ENCODE data around the gene SGK2. TPM values are rescaled to one million over a fixed set of nuclear protein-coding genes. Genes with fewer than 3 reads are reported as not detected.

SGK2 gene
- total RNA-seq (2014; rRNA removed; shearing (Covaris generic)) = not detected in 2 replicates

DNA sequence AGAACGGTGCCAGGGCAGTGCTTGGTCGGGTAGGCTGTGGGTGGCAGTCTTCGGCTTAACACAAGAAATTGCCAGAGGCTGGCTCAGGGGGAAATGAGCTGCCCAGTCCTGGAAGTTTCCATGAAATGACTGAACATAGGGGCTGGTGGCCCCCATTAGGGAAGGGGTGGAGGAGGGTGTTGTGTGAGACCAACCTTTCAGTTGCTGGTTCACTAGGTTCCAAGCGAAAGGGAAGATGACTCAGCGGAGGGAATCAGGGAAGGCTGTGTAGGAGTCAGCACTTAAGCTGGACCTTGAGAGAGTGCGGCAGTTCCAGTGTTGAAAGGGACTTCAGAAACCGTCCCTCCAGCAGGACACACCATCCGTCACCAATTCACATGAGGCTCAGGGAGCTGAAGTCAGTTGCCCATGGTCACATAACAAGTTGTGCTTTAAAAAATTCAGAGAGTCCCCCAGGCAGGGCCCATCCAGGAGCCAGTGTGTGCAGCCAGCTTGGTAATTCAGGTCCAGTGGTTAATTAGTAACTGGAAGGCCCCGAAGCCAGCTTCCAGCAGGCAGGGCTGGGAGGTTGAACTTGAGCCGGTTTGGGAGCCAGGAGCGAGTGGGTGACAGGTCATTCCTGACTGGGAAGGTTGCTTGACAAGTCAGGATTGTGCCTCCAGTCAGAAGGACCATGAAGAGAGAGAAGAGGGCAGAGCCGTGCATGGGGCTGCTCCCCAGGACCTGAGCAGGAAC lies at the start of gene SGK2:
TSS of gene SGK2 (plus strand) at position 616 of the 735 bp plus-strand sequence. CDS start 7,469 bp downstream, outside the sequence.
- Histone ChIP-seq H3K4me3 (no peak within 1 kb of the TSS), H3K9me3 (replicated peaks) (no peaks in the 10 kb centered on the region), H3K36me3 (no peaks in the 10 kb centered on the region), H3K4me1 (replicated peaks) (no peaks in the 10 kb centered on the region), H3K27ac (no peak within 1 kb of the TSS), H3K27me3 (replicated peaks) (no peaks in the 10 kb centered on the region)
- no peak for DNase-seq (ENCODE audit: low read depth in 1 of 2, low spot score in 2 of 2)

DNA sequence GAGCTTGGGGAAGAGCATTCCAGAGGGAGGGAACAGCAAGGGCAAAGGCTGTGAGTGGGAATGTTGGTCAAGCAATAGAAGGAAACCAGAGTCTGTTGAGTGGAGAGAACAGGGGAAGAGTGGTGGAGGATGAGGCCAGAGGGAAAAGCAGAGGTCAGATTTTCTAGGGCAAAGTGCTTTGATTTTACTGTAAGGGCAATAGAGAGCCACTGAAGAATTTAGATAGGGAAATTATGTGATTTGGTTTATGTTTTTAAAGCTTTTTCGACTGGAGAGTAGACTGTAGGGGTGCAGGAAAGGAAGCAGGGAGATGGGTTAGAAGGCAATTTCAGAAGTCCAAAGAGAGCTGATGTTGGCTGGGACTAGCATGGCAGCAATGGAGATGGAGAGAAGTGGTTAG lies 46.9 kb upstream of the SGK2 start:
- Histone ChIP-seq H3K27ac (no peak overlapping the region), H3K36me3 (no peaks in the 10 kb centered on the region), H3K9me3 (replicated peaks) (peaks cover 4% of the 10 kb centered on the region), H3K27me3 (replicated peaks) (peaks cover 20% of the 10 kb centered on the region), H3K4me3 (no peak overlapping the region), H3K4me1 (replicated peaks) (peaks cover 6% of the 10 kb centered on the region)
- no peak for DNase-seq (ENCODE audit: low read depth in 1 of 2, low spot score in 2 of 2)

- H3K4me1 ChIP-seq (replicated peaks) = no peaks in the 10 kb centered on the region
- no peak overlapping the region for H3K4me3 ChIP-seq
- no peaks in the 10 kb centered on the region for H3K36me3 ChIP-seq
- H3K9me3 ChIP-seq (replicated peaks) = no peaks in the 10 kb centered on the region
- no peak overlapping the region for H3K27ac ChIP-seq
- peaks cover 8% of the 10 kb centered on the region for H3K27me3 ChIP-seq (replicated peaks)
- no peak for DNase-seq (ENCODE audit: low read depth in 1 of 2, low spot score in 2 of 2)
Measured at GRCh38 chr20:43513372-43513930, 45.4 kb upstream of the SGK2 start.

DNA sequence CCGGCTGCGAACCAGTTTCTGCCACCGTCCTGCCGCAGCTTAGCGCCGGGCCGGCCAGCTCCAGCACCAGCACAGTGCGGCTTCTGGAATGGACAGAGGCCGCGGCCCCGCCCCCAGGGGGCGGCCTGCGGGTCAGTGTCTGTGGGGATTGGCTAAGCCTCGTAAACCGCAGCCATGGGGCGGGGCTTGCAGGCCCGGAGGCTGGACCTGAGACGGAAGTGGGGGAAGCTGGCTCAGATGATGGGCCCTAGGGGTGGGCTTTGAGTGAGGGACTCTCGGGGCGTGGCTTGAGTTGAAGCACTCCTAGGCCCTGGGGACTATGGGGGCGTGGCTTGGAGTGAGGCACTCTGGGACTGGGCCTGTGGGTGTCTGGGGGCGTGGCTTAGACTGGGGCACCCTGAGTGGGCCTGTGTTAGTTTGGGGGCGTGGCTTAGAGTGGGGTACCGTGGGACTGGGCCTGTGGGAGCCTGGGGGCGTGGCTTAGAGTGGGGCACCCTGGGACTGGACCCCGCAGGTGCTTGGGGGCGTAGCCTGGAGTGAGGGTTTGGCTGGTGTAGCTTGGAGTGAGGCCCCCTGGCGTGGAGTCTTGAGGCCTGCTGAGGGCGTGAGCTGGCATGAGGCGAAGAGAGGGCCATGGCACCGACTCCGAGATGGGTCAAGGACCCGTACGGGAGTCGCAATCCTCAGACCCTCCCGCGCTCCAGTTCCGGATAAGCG lies 44.7 kb upstream of the SGK2 start:
- DNase-seq (ENCODE audit: low read depth in 1 of 2, low spot score in 2 of 2) = no peak
- no peaks in the 10 kb centered on the region for H3K9me3 ChIP-seq (replicated peaks)
- 0 out of 2 replicates have a peak, but pooled peaks cover 3% of the 10 kb centered on the region for H3K27me3 ChIP-seq (replicated peaks)
- no peaks in the 10 kb centered on the region for H3K4me1 ChIP-seq (replicated peaks)
- H3K36me3 ChIP-seq = no peaks in the 10 kb centered on the region
- H3K4me3 ChIP-seq = no peak overlapping the region
- no peak overlapping the region for H3K27ac ChIP-seq

GRCh38 chr20:43514648-43514999 lies 44.2 kb upstream of the SGK2 start:
- Histone ChIP-seq H3K9me3 (replicated peaks) (no peaks in the 10 kb centered on the region), H3K27ac (no peak overlapping the region), H3K36me3 (no peaks in the 10 kb centered on the region), H3K27me3 (replicated peaks) (0 out of 2 replicates have a peak, but pooled peaks cover 3% of the 10 kb centered on the region), H3K4me3 (no peak overlapping the region), H3K4me1 (replicated peaks) (no peaks in the 10 kb centered on the region)
- no peak for DNase-seq (ENCODE audit: low read depth in 1 of 2, low spot score in 2 of 2)

- no peaks in the 10 kb centered on the region for H3K9me3 ChIP-seq (replicated peaks)
- 0 out of 2 replicates have a peak, but pooled peaks cover 3% of the 10 kb centered on the region for H3K27me3 ChIP-seq (replicated peaks)
- DNase-seq (ENCODE audit: low read depth in 1 of 2, low spot score in 2 of 2) = no peak
- H3K4me1 ChIP-seq (replicated peaks) = no peaks in the 10 kb centered on the region
- H3K27ac ChIP-seq = no peak overlapping the region
- H3K4me3 ChIP-seq = no peak overlapping the region
- no peaks in the 10 kb centered on the region for H3K36me3 ChIP-seq
Measured at GRCh38 chr20:43515628-43516027, 43.2 kb upstream of the SGK2 start.

- Histone ChIP-seq H3K27me3 (replicated peaks) (0 out of 2 replicates have a peak, but pooled peaks cover 6% of the 10 kb centered on the region), H3K4me3 (no peak overlapping the region), H3K36me3 (no peaks in the 10 kb centered on the region), H3K9me3 (replicated peaks) (no peaks in the 10 kb centered on the region), H3K27ac (no peak overlapping the region), H3K4me1 (replicated peaks) (no peaks in the 10 kb centered on the region)
- DNase-seq (ENCODE audit: low read depth in 1 of 2, low spot score in 2 of 2) = no peak
Measured at GRCh38 chr20:43516251-43516824, 42.5 kb upstream of the SGK2 start.

GRCh38 chr20:43520074-43520630 lies 38.7 kb upstream of the SGK2 start:
- H3K4me1 ChIP-seq (replicated peaks) = no peaks in the 10 kb centered on the region
- no peak overlapping the region for H3K27ac ChIP-seq
- H3K4me3 ChIP-seq = no peak overlapping the region
- H3K27me3 ChIP-seq (replicated peaks) = 0 out of 2 replicates have a peak, but pooled peaks cover 6% of the 10 kb centered on the region
- DNase-seq (ENCODE audit: low read depth in 1 of 2, low spot score in 2 of 2) = no peak
- H3K9me3 ChIP-seq (replicated peaks) = 0 out of 2 replicates have a peak, but pooled peaks cover 2% of the 10 kb centered on the region
- H3K36me3 ChIP-seq = no peaks in the 10 kb centered on the region

- H3K36me3 ChIP-seq = no peaks in the 10 kb centered on the region
- no peaks in the 10 kb centered on the region for H3K4me1 ChIP-seq (replicated peaks)
- H3K27me3 ChIP-seq (replicated peaks) = 0 out of 2 replicates have a peak, but pooled peaks cover 3% of the 10 kb centered on the region
- H3K4me3 ChIP-seq = no peak overlapping the region
- H3K27ac ChIP-seq = no peak overlapping the region
- 0 out of 2 replicates have a peak, but pooled peaks cover 2% of the 10 kb centered on the region for H3K9me3 ChIP-seq (replicated peaks)
- DNase-seq (ENCODE audit: low read depth in 1 of 2, low spot score in 2 of 2) = no peak
Measured at GRCh38 chr20:43525021-43525420, 33.8 kb upstream of the SGK2 start.

DNA sequence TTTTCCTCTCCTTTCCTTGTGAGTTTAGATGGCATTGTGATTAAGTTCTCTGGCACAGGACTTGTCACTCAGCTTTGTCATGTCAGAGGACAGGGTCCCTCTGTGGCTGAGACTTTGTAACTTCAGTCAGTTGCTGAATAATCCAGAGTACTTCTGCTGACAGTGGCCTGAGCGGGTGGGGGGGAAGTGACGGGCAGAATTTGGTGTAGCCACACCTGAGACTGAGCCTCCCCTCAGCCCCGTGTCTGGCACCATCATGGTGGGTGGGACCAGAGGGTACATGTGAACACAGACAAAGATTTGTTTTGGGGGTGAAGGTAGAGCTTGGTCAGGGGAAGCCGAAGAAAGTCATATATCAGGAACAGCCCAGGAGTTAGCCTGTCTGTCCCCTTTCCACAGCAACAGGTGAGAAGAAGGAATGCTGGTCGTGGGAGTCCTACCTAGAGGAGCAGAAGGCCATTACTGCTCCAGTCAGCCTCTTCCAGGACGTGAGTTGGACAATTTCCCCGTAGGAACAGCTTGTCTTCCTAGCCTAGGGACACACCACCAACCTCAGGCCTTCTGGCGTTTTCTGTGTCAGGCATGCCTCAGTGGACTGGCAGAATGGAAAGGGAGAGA lies 30.5 kb upstream of the SGK2 start:
- H3K27me3 ChIP-seq (replicated peaks) = no peaks in the 10 kb centered on the region
- no peak for DNase-seq (ENCODE audit: low read depth in 1 of 2, low spot score in 2 of 2)

GRCh38 chr20:43529051-43529450 lies 29.8 kb upstream of the SGK2 start:
- DNase-seq (ENCODE audit: low read depth in 1 of 2, low spot score in 2 of 2) = no peak

More for the DNA sequence above, 30.5 kb upstream of the SGK2 start:
- Histone ChIP-seq H3K27ac (no peak overlapping the region), H3K4me3 (no peak overlapping the region), H3K4me1 (replicated peaks) (no peaks in the 10 kb centered on the region), H3K36me3 (no peaks in the 10 kb centered on the region), H3K9me3 (replicated peaks) (0 out of 2 replicates have a peak, but pooled peaks cover 2% of the 10 kb centered on the region)

GRCh38 chr20:43529457-43530153 lies 29.2 kb upstream of the SGK2 start:
- no peak overlapping the region for H3K4me3 ChIP-seq
- no peaks in the 10 kb centered on the region for H3K36me3 ChIP-seq
- H3K4me1 ChIP-seq (replicated peaks) = no peaks in the 10 kb centered on the region
- no peak for DNase-seq (ENCODE audit: low read depth in 1 of 2, low spot score in 2 of 2)
- no peaks in the 10 kb centered on the region for H3K27me3 ChIP-seq (replicated peaks)
- no peak overlapping the region for H3K27ac ChIP-seq
- H3K9me3 ChIP-seq (replicated peaks) = no peaks in the 10 kb centered on the region

More at GRCh38 chr20:43529051-43529450, 29.8 kb upstream of the SGK2 start:
- H3K4me1 ChIP-seq (replicated peaks) = no peaks in the 10 kb centered on the region
- H3K27me3 ChIP-seq (replicated peaks) = no peaks in the 10 kb centered on the region
- no peak overlapping the region for H3K27ac ChIP-seq
- H3K9me3 ChIP-seq (replicated peaks) = 0 out of 2 replicates have a peak, but pooled peaks cover 2% of the 10 kb centered on the region
- no peak overlapping the region for H3K4me3 ChIP-seq
- no peaks in the 10 kb centered on the region for H3K36me3 ChIP-seq

Data from SJSA1 (cell line).